ENCODE measurements around the gene DPPA3.

- no peak for TF ChIP-seq CTCF (conservative IDR thresholded peaks at IDR 0.05 in 1 of 2, IDR thresholded peaks at IDR 0.05 in 1 of 2; ENCODE audit: low read depth in 1 of 2, low read length in 2 of 2)
- TF ChIP-seq EZH2 (IDR thresholded peaks at IDR 0.05; ENCODE audit: low read length, missing control alignments), result no peak
These were observed 43.1 kb upstream of the DPPA3 start for GRCh38 chr12:7668171-7668570.
